ENCODE data around the gene PCP4L1. TPM values are rescaled to one million over a fixed set of nuclear protein-coding genes. Genes with fewer than 3 reads are reported as not detected.

PCP4L1 gene
- total and polyA plus RNA-seq, 8 donors, result 0.08 to 0.23 (median 0.14) TPM; not detected in 4

GRCh38 chr1:161266202-161266601 lies 7.7 kb downstream of the PCP4L1 start:
- Histone ChIP-seq H3K27ac (no peak overlapping the region), H3K4me3 (no peak overlapping the region), H3K9me3 (no peaks in the 10 kb centered on the region), H3K36me3 (no peaks in the 10 kb centered on the region), H3K27me3 (no peaks in the 10 kb centered on the region), H3K4me1 (no peaks in the 10 kb centered on the region)
- 22 to 24% methylated on average over 3 of the region's 3 CpGs for WGBS, 2 donors
- intact Hi-C loops (cut with DNase I), result no loop called here
- TF ChIP-seq, protein P1, sequence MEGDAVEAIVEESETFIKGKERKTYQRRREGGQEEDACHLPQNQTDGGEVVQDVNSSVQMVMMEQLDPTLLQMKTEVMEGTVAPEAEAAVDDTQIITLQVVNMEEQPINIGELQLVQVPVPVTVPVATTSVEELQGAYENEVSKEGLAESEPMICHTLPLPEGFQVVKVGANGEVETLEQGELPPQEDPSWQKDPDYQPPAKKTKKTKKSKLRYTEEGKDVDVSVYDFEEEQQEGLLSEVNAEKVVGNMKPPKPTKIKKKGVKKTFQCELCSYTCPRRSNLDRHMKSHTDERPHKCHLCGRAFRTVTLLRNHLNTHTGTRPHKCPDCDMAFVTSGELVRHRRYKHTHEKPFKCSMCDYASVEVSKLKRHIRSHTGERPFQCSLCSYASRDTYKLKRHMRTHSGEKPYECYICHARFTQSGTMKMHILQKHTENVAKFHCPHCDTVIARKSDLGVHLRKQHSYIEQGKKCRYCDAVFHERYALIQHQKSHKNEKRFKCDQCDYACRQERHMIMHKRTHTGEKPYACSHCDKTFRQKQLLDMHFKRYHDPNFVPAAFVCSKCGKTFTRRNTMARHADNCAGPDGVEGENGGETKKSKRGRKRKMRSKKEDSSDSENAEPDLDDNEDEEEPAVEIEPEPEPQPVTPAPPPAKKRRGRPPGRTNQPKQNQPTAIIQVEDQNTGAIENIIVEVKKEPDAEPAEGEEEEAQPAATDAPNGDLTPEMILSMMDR (IDR thresholded peaks at IDR 0.05), result no peak
- ATAC-seq (no peak), FAIRE-seq (no peak), DNase-seq (no peak)

DNA sequence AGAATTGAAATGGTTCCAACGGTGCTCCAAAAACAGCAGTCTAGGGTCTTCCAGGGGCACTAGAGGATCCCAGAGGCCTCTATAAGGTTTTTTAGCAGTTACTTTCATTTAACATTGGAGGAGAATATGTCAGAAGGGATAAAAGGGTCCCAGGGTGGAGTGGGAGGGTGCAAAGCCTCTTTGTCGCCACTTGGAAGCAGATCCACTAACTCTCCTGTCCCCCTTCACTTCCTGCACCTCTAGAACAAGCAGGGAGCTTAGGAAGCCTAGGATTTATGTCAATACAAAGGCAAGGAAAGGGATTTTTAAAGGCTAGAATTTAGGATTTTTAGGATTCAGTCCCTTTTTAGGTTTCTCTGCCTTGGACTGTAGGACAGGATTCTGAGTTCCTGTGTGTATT lies 8.3 kb downstream of the PCP4L1 start:
- intact Hi-C loops (cut with DNase I), result no loop called here

GRCh38 chr1:161267321-161267720 lies 8.8 kb downstream of the PCP4L1 start:
- H3K27ac ChIP-seq, result no peak overlapping the region
- peak in 2 of 4 donors; percentile 29 to 31 for ATAC-seq
- H3K27me3 ChIP-seq, result no peaks in the 10 kb centered on the region
- no peak overlapping the region for H3K4me3 ChIP-seq
- H3K36me3 ChIP-seq, result no peaks in the 10 kb centered on the region
- FAIRE-seq, result no peak
- DNase-seq, result no peak
- no peaks in the 10 kb centered on the region for H3K9me3 ChIP-seq
- 78 to 93% methylated on average over 3 of the region's 3 CpGs for WGBS, 2 donors
- intact Hi-C loops (cut with DNase I), result no loop called here
- TF ChIP-seq, protein P1 (IDR thresholded peaks at IDR 0.05), result no peak
- H3K4me1 ChIP-seq, result no peaks in the 10 kb centered on the region

More for the DNA sequence above, 8.3 kb downstream of the PCP4L1 start:
- FAIRE-seq (no peak), DNase-seq (no peak), ATAC-seq (peak in 1 of 4 donors; percentile 30)
- Histone ChIP-seq H3K27ac (no peak overlapping the region), H3K4me3 (no peak overlapping the region), H3K36me3 (no peaks in the 10 kb centered on the region), H3K4me1 (no peaks in the 10 kb centered on the region), H3K27me3 (no peaks in the 10 kb centered on the region), H3K9me3 (no peaks in the 10 kb centered on the region)
- TF ChIP-seq, protein P1 (IDR thresholded peaks at IDR 0.05), result no peak
- WGBS, 2 donors, result 53 to 56% methylated on average over 2 of the region's 2 CpGs

DNA sequence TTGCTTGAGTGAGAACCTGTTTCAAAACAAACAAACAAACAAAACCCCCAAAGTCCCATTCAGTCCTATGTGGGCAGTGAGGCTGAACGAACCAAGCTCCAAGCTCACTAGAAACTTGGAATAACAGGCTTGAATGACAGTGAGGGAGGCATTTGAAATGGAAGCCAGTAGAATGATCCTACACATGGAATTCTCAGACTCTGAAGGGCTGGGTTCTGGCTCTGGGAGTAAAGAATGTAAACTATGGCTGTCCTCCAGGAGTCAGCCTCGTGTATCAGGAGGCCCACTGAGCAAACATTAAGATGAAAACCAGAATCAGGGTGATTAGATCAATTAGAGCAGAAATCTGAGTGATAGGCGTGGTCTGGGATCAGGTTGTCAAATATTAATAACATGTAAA lies 14.9 kb downstream of the PCP4L1 start:
- WGBS, 2 donors, result 36 to 42% methylated on average over 3 of the region's 3 CpGs
- Histone ChIP-seq H3K36me3 (no peaks in the 10 kb centered on the region), H3K27me3 (no peaks in the 10 kb centered on the region), H3K4me1 (peaks cover 0 to 8% (median 0%) of the 10 kb centered on the region in 3 donors), H3K4me3 (no peak overlapping the region), H3K9me3 (no peaks in the 10 kb centered on the region), H3K27ac (no peak overlapping the region)
- TF ChIP-seq, protein P1 (IDR thresholded peaks at IDR 0.05), result no peak
- no peak for DNase-seq
- intact Hi-C loops (cut with DNase I), result no loop called here
- peak in 1 of 4 donors; percentile 15 for ATAC-seq
- FAIRE-seq, result no peak

- ATAC-seq, result peak; percentile 87 to 99 (median 94)
- intact Hi-C loops (cut with DNase I), result no loop called here
- H3K27me3 ChIP-seq, result no peaks in the 10 kb centered on the region
- DNase-seq, result peak in 4 of 6 donors; percentile 36 to 62 (median 54)
- H3K4me1 ChIP-seq, result peaks cover 0 to 8% (median 0%) of the 10 kb centered on the region in 3 donors
- H3K27ac ChIP-seq, result no peak overlapping the region
- H3K4me3 ChIP-seq, result no peak overlapping the region
- FAIRE-seq, result no peak
- WGBS, 2 donors, result 9 to 18% methylated on average over 3 of the region's 3 CpGs
- no peaks in the 10 kb centered on the region for H3K9me3 ChIP-seq
- H3K36me3 ChIP-seq, result no peaks in the 10 kb centered on the region
- TF ChIP-seq, protein P1 (IDR thresholded peaks at IDR 0.05), result no peak
These were observed 16.3 kb downstream of the PCP4L1 start for GRCh38 chr1:161274874-161275273.

Measured in pancreas (tissue), 10 donors.